Activated naive CD8-positive, alpha-beta T cell treated with anti-CD3 and anti-CD28 coated beads, Interleukin-2, amount 50 U/mL, for 24 hours (primary cell): ENCODE data around the gene NUCB1.

Experiments used
- ATAC-seq: fragments of 150-1000 bp; cut with Tn5 transposase; one replicate; pipeline ENCODE4 v1.10.0; 2021
- DNase-seq: peaks from one replicate; pipeline ENCODE4 v3.0.0; 2021
- H3K27ac Mint-ChIP-seq: one replicate; pipeline ENCODE4 v1.8.0; 2021; ENCODE audit warnings: mild to moderate bottlenecking, mixed read lengths
- H3K27me3 Mint-ChIP-seq: one replicate; pipeline ENCODE4 v1.8.0; 2021; ENCODE audit warnings: mixed read lengths
- H3K36me3 Mint-ChIP-seq: one replicate; pipeline ENCODE4 v1.8.0; 2021; ENCODE audit warnings: low read depth, mixed read lengths
- H3K4me1 Mint-ChIP-seq: one replicate; pipeline ENCODE4 v1.8.0; 2021; ENCODE audit warnings: mixed read lengths
- H3K4me3 Mint-ChIP-seq: one replicate; pipeline ENCODE4 v1.8.0; 2021; ENCODE audit warnings: mild to moderate bottlenecking, moderate library complexity, mixed read lengths
- H3K9me3 Mint-ChIP-seq: one replicate; pipeline ENCODE4 v1.8.0; 2021; ENCODE audit warnings: mixed read lengths

Gene NUCB1

GRCh38 chr19:48899781-48900476 is at the start of gene NUCB1:
Gene NUCB1, plus strand, starts transcription at chr19:48900312. Its CDS starts 485 bp downstream, at chr19:48900797.
- H3K4me3 Mint-ChIP-seq, result peak within 1 kb of the TSS; percentile 95
- peaks cover 33% of the 10 kb centered on the region for H3K4me1 Mint-ChIP-seq
- peak within 1 kb of the TSS; percentile 97 for H3K27ac Mint-ChIP-seq
- H3K36me3 Mint-ChIP-seq, result peaks cover 15% of the 10 kb centered on the region
- H3K9me3 Mint-ChIP-seq, result no peaks in the 10 kb centered on the region
- peaks cover 9% of the 10 kb centered on the region for H3K27me3 Mint-ChIP-seq
- peak; percentile 99 for DNase-seq
- ATAC-seq, result peak; percentile 89

GRCh38 chr19:48852292-48852691 is 47.8 kb upstream of the NUCB1 start:
- no peak overlapping the region for H3K4me3 Mint-ChIP-seq
- H3K4me1 Mint-ChIP-seq, result no peaks in the 10 kb centered on the region
- no peaks in the 10 kb centered on the region for H3K9me3 Mint-ChIP-seq
- DNase-seq (no peak), ATAC-seq (no peak)
- H3K27me3 Mint-ChIP-seq, result no peaks in the 10 kb centered on the region
- no peak overlapping the region for H3K27ac Mint-ChIP-seq
- H3K36me3 Mint-ChIP-seq, result no peaks in the 10 kb centered on the region

GRCh38 chr19:48853483-48853882 is 46.6 kb upstream of the NUCB1 start:
- ATAC-seq (no peak), DNase-seq (no peak)
- no peak overlapping the region for H3K27ac Mint-ChIP-seq
- H3K4me3 Mint-ChIP-seq, result no peak overlapping the region
- H3K9me3 Mint-ChIP-seq, result no peaks in the 10 kb centered on the region
- no peaks in the 10 kb centered on the region for H3K27me3 Mint-ChIP-seq
- H3K36me3 Mint-ChIP-seq, result no peaks in the 10 kb centered on the region
- no peaks in the 10 kb centered on the region for H3K4me1 Mint-ChIP-seq

- Mint-ChIP-seq H3K4me3 (no peak overlapping the region), H3K4me1 (peaks cover under 1% of the 10 kb centered on the region)
- ATAC-seq, result no peak
Measured at GRCh38 chr19:48854103-48854502, 46.0 kb upstream of the NUCB1 start.

GRCh38 chr19:48856921-48857320 is 43.2 kb upstream of the NUCB1 start:
- Mint-ChIP-seq H3K27ac (no peak overlapping the region), H3K9me3 (no peaks in the 10 kb centered on the region), H3K4me1 (peaks cover 3% of the 10 kb centered on the region), H3K4me3 (no peak overlapping the region), H3K27me3 (no peaks in the 10 kb centered on the region), H3K36me3 (no peaks in the 10 kb centered on the region)
- DNase-seq (no peak), ATAC-seq (no peak)

More at GRCh38 chr19:48854103-48854502, 46.0 kb upstream of the NUCB1 start:
- no peaks in the 10 kb centered on the region for H3K36me3 Mint-ChIP-seq
- H3K27me3 Mint-ChIP-seq, result no peaks in the 10 kb centered on the region
- no peak overlapping the region for H3K27ac Mint-ChIP-seq
- no peaks in the 10 kb centered on the region for H3K9me3 Mint-ChIP-seq
- no peak for DNase-seq

- peak; percentile 83 for DNase-seq
- H3K27me3 Mint-ChIP-seq, result no peaks in the 10 kb centered on the region
- peak; percentile 84 for ATAC-seq
- peak overlapping the region; percentile 79 for H3K27ac Mint-ChIP-seq
- H3K9me3 Mint-ChIP-seq, result no peaks in the 10 kb centered on the region
- no peaks in the 10 kb centered on the region for H3K36me3 Mint-ChIP-seq
- peaks cover 3% of the 10 kb centered on the region for H3K4me1 Mint-ChIP-seq
- H3K4me3 Mint-ChIP-seq, result peak overlapping the region; percentile 83
Measured at GRCh38 chr19:48858984-48859710, 41.0 kb upstream of the NUCB1 start.

- no peaks in the 10 kb centered on the region for H3K9me3 Mint-ChIP-seq
- no peak overlapping the region for H3K27ac Mint-ChIP-seq
- H3K4me3 Mint-ChIP-seq, result peak overlapping the region; percentile 83
- DNase-seq (no peak), ATAC-seq (no peak)
- H3K27me3 Mint-ChIP-seq, result no peaks in the 10 kb centered on the region
- no peaks in the 10 kb centered on the region for H3K36me3 Mint-ChIP-seq
- peaks cover 3% of the 10 kb centered on the region for H3K4me1 Mint-ChIP-seq
Measured at GRCh38 chr19:48859711-48860572, 40.2 kb upstream of the NUCB1 start.

- H3K4me3 Mint-ChIP-seq, result no peak overlapping the region
- no peaks in the 10 kb centered on the region for H3K36me3 Mint-ChIP-seq
- no peak overlapping the region for H3K27ac Mint-ChIP-seq
- ATAC-seq (no peak), DNase-seq (no peak)
- H3K4me1 Mint-ChIP-seq, result peaks cover 3% of the 10 kb centered on the region
- no peaks in the 10 kb centered on the region for H3K27me3 Mint-ChIP-seq
- no peaks in the 10 kb centered on the region for H3K9me3 Mint-ChIP-seq
Measured at GRCh38 chr19:48861313-48861712, 38.8 kb upstream of the NUCB1 start.

- H3K9me3 Mint-ChIP-seq, result no peaks in the 10 kb centered on the region
- no peak for ATAC-seq
- no peaks in the 10 kb centered on the region for H3K27me3 Mint-ChIP-seq
- H3K36me3 Mint-ChIP-seq, result no peaks in the 10 kb centered on the region
- no peak overlapping the region for H3K27ac Mint-ChIP-seq
- DNase-seq, result no peak
- H3K4me3 Mint-ChIP-seq, result no peak overlapping the region
- H3K4me1 Mint-ChIP-seq, result peaks cover 3% of the 10 kb centered on the region
Measured at GRCh38 chr19:48862827-48863226, 37.3 kb upstream of the NUCB1 start.

GRCh38 chr19:48866692-48867091 is 33.4 kb upstream of the NUCB1 start:
- H3K9me3 Mint-ChIP-seq, result no peaks in the 10 kb centered on the region
- no peak for ATAC-seq
- no peak overlapping the region for H3K4me3 Mint-ChIP-seq
- H3K27ac Mint-ChIP-seq, result no peak overlapping the region
- H3K4me1 Mint-ChIP-seq, result peaks cover 4% of the 10 kb centered on the region
- no peak for DNase-seq
- peaks cover 5% of the 10 kb centered on the region for H3K27me3 Mint-ChIP-seq
- H3K36me3 Mint-ChIP-seq, result no peaks in the 10 kb centered on the region

- Mint-ChIP-seq H3K27ac (no peak overlapping the region), H3K27me3 (peaks cover 7% of the 10 kb centered on the region), H3K9me3 (no peaks in the 10 kb centered on the region), H3K36me3 (peaks cover 2% of the 10 kb centered on the region), H3K4me1 (peaks cover 7% of the 10 kb centered on the region), H3K4me3 (no peak overlapping the region)
- ATAC-seq, result no peak
- DNase-seq, result no peak
Measured at GRCh38 chr19:48867123-48867745, 32.9 kb upstream of the NUCB1 start.

GRCh38 chr19:48867746-48868113 is 32.4 kb upstream of the NUCB1 start:
- H3K4me1 Mint-ChIP-seq, result peaks cover 10% of the 10 kb centered on the region
- H3K27me3 Mint-ChIP-seq, result peaks cover 7% of the 10 kb centered on the region
- no peak overlapping the region for H3K4me3 Mint-ChIP-seq
- no peak for DNase-seq
- no peak for ATAC-seq
- no peak overlapping the region for H3K27ac Mint-ChIP-seq
- H3K36me3 Mint-ChIP-seq, result peaks cover 6% of the 10 kb centered on the region
- H3K9me3 Mint-ChIP-seq, result no peaks in the 10 kb centered on the region

- Mint-ChIP-seq H3K27me3 (peaks cover 7% of the 10 kb centered on the region), H3K27ac (peak within 1 kb of the TSS; percentile 3), H3K4me3 (no peak within 1 kb of the TSS), H3K36me3 (peaks cover 12% of the 10 kb centered on the region), H3K9me3 (no peaks in the 10 kb centered on the region), H3K4me1 (peaks cover 13% of the 10 kb centered on the region)
- DNase-seq (no peak), ATAC-seq (no peak)
Measured at GRCh38 chr19:48868114-48868886, 31.8 kb upstream of the NUCB1 start, which contains the start of gene PLEKHA4. Gene PLEKHA4, minus strand, starts transcription at chr19:48868617. Its CDS starts 997 bp downstream, at chr19:48867620.
